ENCODE data around the gene WSB2.
A peak's percentile ranks its signal among the peaks of the same experiment; 100 is the strongest.

WSB2 gene

GRCh38 chr12:118058227-118058626 is 2.8 kb downstream of the WSB2 start:
- Histone ChIP-seq H3F3A (ENCODE audit: control insufficient read depth, insufficient read depth) (no peaks in the 10 kb centered on the region; the same call in 1 of the 2 replicates), H3K79me2 (ENCODE audit: control insufficient read depth, low read length) (no peaks in the 10 kb centered on the region), H3K9me3 (ENCODE audit: control insufficient read depth, insufficient read depth, low read length) (no peaks in the 10 kb centered on the region), H3K36me3 (ENCODE audit: control insufficient read depth, low read length) (no peaks in the 10 kb centered on the region), H3K4me3 (ENCODE audit: low read length) (no peak overlapping the region), H3K27me3 (ENCODE audit: control insufficient read depth, low read length) (peaks cover 41% of the 10 kb centered on the region), H4K20me1 (ENCODE audit: control insufficient read depth, insufficient read depth, low read depth, low read length) (no peaks in the 10 kb centered on the region), H3K9me2 (replicated peaks; ENCODE audit: control insufficient read depth, low read length) (no peaks in the 10 kb centered on the region), H3K27ac (ENCODE audit: low read depth, low read length) (no peak overlapping the region), H3K4me1 (ENCODE audit: control insufficient read depth, low read length) (peaks cover 15% of the 10 kb centered on the region), H3K4me2 (ENCODE audit: low read length) (no peak overlapping the region)
- TF ChIP-seq CTCF (IDR thresholded peaks at IDR 0.05; ENCODE audit: low read depth, low read length, poor library complexity, severe bottlenecking) (no peak), EZH2phosphoT487 (IDR thresholded peaks at IDR 0.05; ENCODE audit: borderline replicate concordance, low read length) (no peak)

GRCh38 chr12:118055865-118056773 is 4.9 kb downstream of the WSB2 start:
- Histone ChIP-seq H3K27me3 (ENCODE audit: control insufficient read depth, low read length) (peaks cover 20% of the 10 kb centered on the region), H3F3A (ENCODE audit: control insufficient read depth, insufficient read depth) (no peaks in the 10 kb centered on the region; the same call in 1 of the 2 replicates), H3K4me1 (ENCODE audit: control insufficient read depth, low read length) (peaks cover 4% of the 10 kb centered on the region; the same call in 1 of the 2 replicates), H3K36me3 (ENCODE audit: control insufficient read depth, low read length) (no peaks in the 10 kb centered on the region), H3K4me3 (ENCODE audit: low read length) (no peak overlapping the region), H3K9me3 (ENCODE audit: control insufficient read depth, insufficient read depth, low read length) (no peaks in the 10 kb centered on the region), H4K20me1 (ENCODE audit: control insufficient read depth, insufficient read depth, low read depth, low read length) (no peaks in the 10 kb centered on the region), H3K79me2 (ENCODE audit: control insufficient read depth, low read length) (no peaks in the 10 kb centered on the region), H3K9me2 (replicated peaks; ENCODE audit: control insufficient read depth, low read length) (no peaks in the 10 kb centered on the region), H3K27ac (ENCODE audit: low read depth, low read length) (no peak overlapping the region), H3K4me2 (ENCODE audit: low read length) (no peak overlapping the region)
- TF ChIP-seq CTCF (IDR thresholded peaks at IDR 0.05; ENCODE audit: low read depth, low read length, poor library complexity, severe bottlenecking) (no peak), EZH2phosphoT487 (IDR thresholded peaks at IDR 0.05; ENCODE audit: borderline replicate concordance, low read length) (no peak)

- TF ChIP-seq CTCF (IDR thresholded peaks at IDR 0.05; ENCODE audit: low read depth, low read length, poor library complexity, severe bottlenecking) (peak; percentile 81), EZH2phosphoT487 (IDR thresholded peaks at IDR 0.05; ENCODE audit: borderline replicate concordance, low read length) (no peak)
- no peaks in the 10 kb centered on the region for H3K36me3 ChIP-seq (ENCODE audit: control insufficient read depth, low read length)
- H3K4me1 ChIP-seq (ENCODE audit: control insufficient read depth, low read length) = 0 out of 2 replicates have a peak, but pooled peaks cover under 1% of the 10 kb centered on the region
- H3K9me3 ChIP-seq (ENCODE audit: control insufficient read depth, insufficient read depth, low read length) = no peaks in the 10 kb centered on the region
- no peaks in the 10 kb centered on the region for H3K9me2 ChIP-seq (replicated peaks; ENCODE audit: control insufficient read depth, low read length)
- H3F3A ChIP-seq (ENCODE audit: control insufficient read depth, insufficient read depth) = no peaks in the 10 kb centered on the region; the same call in 1 of the 2 replicates
- H3K27ac ChIP-seq (ENCODE audit: low read depth, low read length) = no peak overlapping the region
- H4K20me1 ChIP-seq (ENCODE audit: control insufficient read depth, insufficient read depth, low read depth, low read length) = no peaks in the 10 kb centered on the region
- H3K4me2 ChIP-seq (ENCODE audit: low read length) = no peak overlapping the region
- no peak overlapping the region for H3K4me3 ChIP-seq (ENCODE audit: low read length)
- peaks cover 15% of the 10 kb centered on the region for H3K27me3 ChIP-seq (ENCODE audit: control insufficient read depth, low read length)
- H3K79me2 ChIP-seq (ENCODE audit: control insufficient read depth, low read length) = no peaks in the 10 kb centered on the region
Measured at GRCh38 chr12:118055144-118055557, 5.8 kb downstream of the WSB2 start.

All from DOHH2 (cell line).